Activated CD4-positive, alpha-beta memory T cell treated with anti-CD3 and anti-CD28 coated beads, Interleukin-2, amount 10 ng/mL, durations not matched to agents 7 days and 5 days (primary cell): ENCODE data around the gene CREB3L1. TPM values are rescaled to one million over a fixed set of nuclear protein-coding genes. Genes with fewer than 3 reads are reported as not detected.

Experiments
- CTCF ChIA-PET: fragments of 350-600 bp; sonication (Branson Sonifier 250); formaldehyde crosslinking; loops from one replicate; lab custom pipeline; 2021; ENCODE audit warnings: antibody characterized with exemption, inconsistent platforms; lab: Charles Lee
- POLR2A ChIA-PET: fragments of 350-600 bp; sonication (Branson Sonifier 250); formaldehyde crosslinking; loops from one replicate; lab custom pipeline; 2021; ENCODE audit warnings: antibody characterized with exemption; lab: Charles Lee
- DNase-seq: peaks from one replicate; pipeline ENCODE4 v3.0.0-alpha.2; 2020
- H3K27ac Mint-ChIP-seq: one replicate; pipeline ENCODE4 v1.8.0; 2021; ENCODE audit warnings: mild to moderate bottlenecking, mixed read lengths
- H3K27me3 Mint-ChIP-seq: one replicate; pipeline ENCODE4 v1.8.0; 2021; ENCODE audit warnings: mixed read lengths
- H3K36me3 Mint-ChIP-seq: one replicate; pipeline ENCODE4 v1.8.0; 2021; ENCODE audit warnings: low read depth, mixed read lengths
- H3K4me1 Mint-ChIP-seq: one replicate; pipeline ENCODE4 v1.8.0; 2021; ENCODE audit warnings: mixed read lengths
- H3K4me3 Mint-ChIP-seq: one replicate; pipeline ENCODE4 v1.8.0; 2021; ENCODE audit warnings: mild to moderate bottlenecking, mixed read lengths
- H3K9me3 Mint-ChIP-seq: one replicate; pipeline ENCODE4 v1.8.0; 2021; ENCODE audit warnings: mixed read lengths
- total RNA-seq, 2 experiments: library from RNA; stranded (reverse); gene quantifications; one replicate each; pipeline ENCODE4 v1.2.3, GENCODE V29; 2021

The CREB3L1 gene
- total RNA-seq, 2 experiments from 2014 or later, result not detected

DNA sequence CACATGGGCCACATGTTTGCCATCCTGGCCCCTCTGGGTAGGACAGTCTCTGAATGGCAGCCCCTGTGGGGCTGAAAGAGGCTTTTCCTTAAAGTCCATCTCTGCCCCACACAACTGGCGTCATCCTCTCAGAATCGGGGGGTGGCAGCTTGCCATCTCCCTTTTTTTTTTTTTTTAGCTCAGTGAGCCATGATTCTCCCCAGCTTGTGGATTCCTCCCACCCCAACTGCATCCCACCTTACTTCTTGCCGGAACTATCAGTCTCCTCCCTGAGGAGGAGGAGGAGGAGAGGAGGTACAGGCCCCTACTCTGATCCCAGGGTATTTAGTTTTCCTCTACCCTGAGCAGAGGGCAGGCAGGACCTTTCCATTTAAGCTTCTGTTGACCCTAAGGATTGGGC, 73.2 kb downstream of the CREB3L1 start:
- H3K27me3 Mint-ChIP-seq, result peaks cover 1% of the 10 kb centered on the region
- H3K4me3 Mint-ChIP-seq, result no peak overlapping the region
- no peak for DNase-seq
- ChIA-PET POLR2A (interaction anchor here (8.8 kb wide), 1 partner anchor 13 kb away, joined by 143 read pairs; no protein-coding TSS in a partner anchor), CTCF (interaction anchor here (0.9 to 10.7 kb wide), 5 partner anchors 15 to 487 kb away, joined by 3 to 210 read pairs (median 6); no protein-coding TSS in a partner anchor)
- H3K36me3 Mint-ChIP-seq, result peaks cover 48% of the 10 kb centered on the region
- H3K9me3 Mint-ChIP-seq, result no peaks in the 10 kb centered on the region
- no peak overlapping the region for H3K27ac Mint-ChIP-seq
- peaks cover 74% of the 10 kb centered on the region for H3K4me1 Mint-ChIP-seq

DNA sequence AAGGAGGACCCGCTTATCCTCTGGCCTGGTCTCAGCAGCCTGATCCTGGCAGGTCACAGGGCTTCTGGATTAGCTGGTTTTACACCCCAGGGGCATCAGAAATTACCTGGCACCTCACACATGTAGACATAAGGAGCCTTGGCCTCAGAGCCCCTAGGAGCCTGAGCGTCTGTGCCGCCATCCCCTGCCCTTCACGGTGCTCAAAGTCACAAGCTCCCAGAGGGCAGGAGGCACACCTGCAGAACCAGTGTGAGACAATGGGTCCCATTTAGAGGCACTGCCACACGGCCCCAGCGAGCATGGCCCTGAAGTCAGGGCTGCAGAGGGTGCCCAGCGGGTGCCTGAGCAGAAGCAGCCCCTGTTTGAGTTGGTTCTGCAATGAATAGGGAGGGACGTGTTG, 73.7 kb downstream of the CREB3L1 start:
- ChIA-PET CTCF (interaction anchor here (0.5 to 10.7 kb wide), 12 partner anchors 11 to 422 kb away, joined by 3 to 210 read pairs (median 4); no protein-coding TSS in a partner anchor), POLR2A (interaction anchor here (8.8 kb wide), 1 partner anchor 12 kb away, joined by 143 read pairs; no protein-coding TSS in a partner anchor)
- H3K4me3 Mint-ChIP-seq, result peak overlapping the region; percentile 74
- H3K4me1 Mint-ChIP-seq, result peaks cover 70% of the 10 kb centered on the region
- peaks cover 48% of the 10 kb centered on the region for H3K36me3 Mint-ChIP-seq
- peaks cover 1% of the 10 kb centered on the region for H3K27me3 Mint-ChIP-seq
- DNase-seq, result no peak
- no peaks in the 10 kb centered on the region for H3K9me3 Mint-ChIP-seq
- H3K27ac Mint-ChIP-seq, result peak overlapping the region; percentile 67

DNA sequence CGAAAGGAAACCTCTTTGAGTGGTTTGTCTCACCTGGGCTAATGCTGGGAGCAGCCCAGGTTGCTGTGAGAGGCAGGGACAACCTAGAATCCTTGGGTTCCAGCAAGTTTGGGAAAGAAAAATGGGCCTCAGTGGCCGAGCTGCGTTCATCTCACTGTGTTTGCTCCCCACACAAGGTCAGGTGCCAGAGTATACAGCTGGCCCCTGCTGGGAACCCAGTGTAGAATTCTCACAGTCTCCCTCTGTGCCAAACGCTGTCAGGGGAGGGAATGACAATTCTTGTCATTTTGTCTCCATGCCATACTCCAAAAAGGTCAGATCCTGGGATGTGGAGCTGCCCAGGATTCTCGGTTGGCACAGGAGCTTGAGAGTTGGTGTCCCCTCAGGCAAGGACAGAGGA, 74.1 kb downstream of the CREB3L1 start:
- POLR2A ChIA-PET, result interaction anchor here (1.3 to 8.8 kb wide), 2 partner anchors 12 to 20 kb away, joined by 4 to 143 read pairs; no protein-coding TSS in a partner anchor
- H3K36me3 Mint-ChIP-seq, result peaks cover 50% of the 10 kb centered on the region
- no peaks in the 10 kb centered on the region for H3K9me3 Mint-ChIP-seq
- H3K27ac Mint-ChIP-seq, result peak overlapping the region; percentile 67
- H3K4me3 Mint-ChIP-seq, result peak overlapping the region; percentile 74
- CTCF ChIA-PET, result interaction anchor here (0.5 to 10.7 kb wide), 20 partner anchors 9 to 422 kb away, joined by 3 to 210 read pairs (median 5); no protein-coding TSS in a partner anchor
- peaks cover 70% of the 10 kb centered on the region for H3K4me1 Mint-ChIP-seq
- H3K27me3 Mint-ChIP-seq, result no peaks in the 10 kb centered on the region
- DNase-seq, result no peak

DNA sequence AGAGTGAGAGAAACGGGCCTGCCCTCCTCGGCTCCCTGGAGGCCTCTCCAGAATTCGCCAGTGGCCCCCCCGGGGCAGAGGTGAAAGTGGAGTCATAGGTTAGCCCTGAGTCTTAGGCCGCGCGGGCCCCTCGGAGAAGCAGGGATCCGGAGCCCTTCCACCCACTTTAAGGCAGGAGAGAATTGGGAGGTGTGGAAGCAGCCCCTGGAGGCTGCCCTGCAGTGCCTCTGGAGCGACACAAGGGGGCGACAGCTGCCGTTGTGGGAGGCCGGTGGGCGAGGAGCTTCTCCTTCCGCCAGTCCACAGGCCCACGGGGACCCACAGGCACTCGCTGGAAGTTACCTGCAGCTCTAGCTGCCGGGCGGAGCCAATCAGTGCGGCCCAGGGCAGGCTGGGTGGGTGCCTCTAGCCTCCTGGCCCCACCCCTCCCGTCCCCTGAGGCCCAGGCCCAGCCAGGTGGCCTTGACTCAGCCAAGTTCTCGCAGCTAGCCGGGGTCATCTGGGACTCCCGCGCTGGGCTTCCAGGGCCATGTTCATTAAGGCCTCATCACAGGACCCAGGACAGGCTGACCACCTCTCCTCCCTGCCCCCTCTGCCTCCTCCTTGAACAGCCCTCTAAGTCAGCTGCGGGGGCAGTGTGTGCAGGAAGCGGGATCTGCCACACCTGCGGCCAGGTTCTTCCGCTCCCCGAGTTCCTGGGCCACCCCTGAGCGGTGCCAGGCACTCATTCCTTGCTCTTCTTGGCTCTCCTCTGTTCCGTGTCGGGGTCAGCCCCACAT, 74.8 kb downstream of the CREB3L1 start:
- peak overlapping the region; percentile 74 for H3K4me3 Mint-ChIP-seq

DNA sequence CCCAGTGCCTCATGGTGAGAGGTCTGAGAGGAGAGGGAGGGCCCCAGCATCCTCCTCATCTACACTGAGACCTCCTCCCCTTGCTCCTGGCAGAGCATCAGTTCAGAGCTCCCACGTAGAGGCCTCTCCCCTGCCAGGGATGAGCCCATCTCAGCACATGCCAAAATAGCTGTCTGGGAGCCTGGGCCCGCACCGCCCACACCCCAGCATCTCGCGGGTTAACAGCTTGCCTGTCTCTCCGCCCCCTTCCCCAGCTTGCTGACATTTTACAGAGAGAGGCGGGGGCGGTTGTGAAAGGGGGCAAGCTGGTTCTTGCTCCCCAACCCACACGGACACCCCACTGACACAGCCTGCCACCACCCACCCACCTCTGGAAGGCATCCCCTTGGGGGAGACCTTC, 76.2 kb downstream of the CREB3L1 start:
- CTCF ChIA-PET, result interaction anchor here (0.6 to 10.7 kb wide), 6 partner anchors 12 to 436 kb away, joined by 3 to 210 read pairs (median 8); partner anchors contain the start of gene PEX16
- POLR2A ChIA-PET, result interaction anchor here (1.2 kb wide), 1 partner anchor 34 kb away, joined by 5 read pairs; no protein-coding TSS in a partner anchor
- no peak for DNase-seq
- Mint-ChIP-seq H3K4me3 (no peak overlapping the region), H3K27ac (peak overlapping the region; percentile 59), H3K36me3 (peaks cover 51% of the 10 kb centered on the region), H3K9me3 (no peaks in the 10 kb centered on the region), H3K4me1 (peaks cover 76% of the 10 kb centered on the region), H3K27me3 (no peaks in the 10 kb centered on the region)

More for the DNA sequence above, 74.8 kb downstream of the CREB3L1 start:
- peaks cover 52% of the 10 kb centered on the region for H3K36me3 Mint-ChIP-seq
- H3K9me3 Mint-ChIP-seq, result no peaks in the 10 kb centered on the region
- peak overlapping the region; percentile 73 for H3K27ac Mint-ChIP-seq
- no peaks in the 10 kb centered on the region for H3K27me3 Mint-ChIP-seq
- CTCF ChIA-PET, result interaction anchor here (0.5 to 10.7 kb wide), 23 partner anchors 8 to 699 kb away, joined by 3 to 210 read pairs (median 5); no protein-coding TSS in a partner anchor
- POLR2A ChIA-PET, result interaction anchor here (0.7 to 8.8 kb wide), 3 partner anchors 11 to 37 kb away, joined by 3 to 143 read pairs (median 4); no protein-coding TSS in a partner anchor
- peak; percentile 80 for DNase-seq
- H3K4me1 Mint-ChIP-seq, result peaks cover 71% of the 10 kb centered on the region

DNA sequence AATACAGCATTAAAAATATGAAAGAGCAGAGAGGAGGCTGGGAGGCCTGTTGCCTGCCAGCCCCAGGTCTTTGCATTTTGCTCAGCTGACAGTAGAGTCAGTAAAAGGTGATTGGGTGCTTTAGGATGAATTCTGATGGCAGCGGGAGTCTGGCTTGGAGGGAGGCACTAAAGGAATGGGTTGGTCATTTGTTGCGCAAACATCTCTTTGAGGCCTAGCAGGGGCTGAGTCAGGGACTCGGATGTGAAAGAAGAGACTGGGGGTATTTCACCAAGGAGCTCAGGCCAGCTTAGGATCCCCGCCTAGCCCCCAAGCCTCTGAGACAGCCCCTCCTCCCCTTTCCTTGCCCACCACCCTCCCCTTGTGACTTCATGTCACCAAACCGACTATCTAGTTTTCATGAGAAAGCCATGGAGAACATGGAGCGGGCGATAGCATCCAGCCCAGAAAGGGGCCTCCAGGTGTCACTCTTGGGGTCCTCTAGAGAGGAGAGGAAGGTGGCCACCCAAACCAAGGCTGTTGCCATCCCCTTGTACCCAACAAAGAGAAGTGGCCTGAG, 79.5 kb downstream of the CREB3L1 start:
- POLR2A ChIA-PET, result interaction anchor here (1.3 kb wide), 1 partner anchor 8 kb away, joined by 3 read pairs; no protein-coding TSS in a partner anchor
- H3K4me3 Mint-ChIP-seq, result no peak overlapping the region
- no peak overlapping the region for H3K27ac Mint-ChIP-seq
- H3K27me3 Mint-ChIP-seq, result no peaks in the 10 kb centered on the region
- no peak for DNase-seq
- peaks cover 26% of the 10 kb centered on the region for H3K36me3 Mint-ChIP-seq
- CTCF ChIA-PET, result interaction anchor here (2.7 kb wide), 1 partner anchor 9 kb away, joined by 17 read pairs; the partner anchor contains the start of gene DGKZ
- H3K4me1 Mint-ChIP-seq, result peaks cover 60% of the 10 kb centered on the region
- no peaks in the 10 kb centered on the region for H3K9me3 Mint-ChIP-seq

DNA sequence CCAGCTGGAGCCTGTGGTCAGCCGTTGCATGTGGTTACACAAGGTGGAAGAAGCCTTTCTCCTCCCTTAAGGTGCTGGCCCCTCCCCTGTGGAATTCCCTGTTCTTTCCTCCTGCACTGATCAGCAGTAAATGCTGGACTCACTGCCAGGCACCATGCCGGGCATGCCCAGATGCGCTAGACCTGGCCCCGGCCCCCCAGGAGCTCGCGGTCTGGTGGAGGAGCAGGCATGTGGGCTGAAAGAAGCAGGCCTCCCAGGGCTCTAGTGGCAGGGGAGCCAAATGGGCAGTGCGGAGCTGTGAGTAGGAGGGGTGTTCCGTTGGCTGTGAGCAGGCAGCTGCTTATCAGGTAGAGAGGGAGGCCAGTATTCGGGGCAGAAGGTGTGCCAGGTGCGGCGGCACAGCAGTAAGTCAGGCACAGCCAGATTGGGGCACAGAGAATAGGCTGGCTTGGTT, 80.0 kb downstream of the CREB3L1 start:
- Mint-ChIP-seq H3K4me3 (no peak overlapping the region), H3K27ac (no peak overlapping the region), H3K9me3 (no peaks in the 10 kb centered on the region), H3K36me3 (peaks cover 24% of the 10 kb centered on the region), H3K4me1 (peaks cover 62% of the 10 kb centered on the region), H3K27me3 (no peaks in the 10 kb centered on the region)
- DNase-seq, result no peak
- ChIA-PET CTCF (interaction anchor here (2.7 kb wide), 1 partner anchor 10 kb away, joined by 17 read pairs; the partner anchor contains the start of gene DGKZ), POLR2A (interaction anchor here (12.2 kb wide), 1 partner anchor 9 kb away, joined by 143 read pairs; the partner anchor contains the start of gene DGKZ)

DNA sequence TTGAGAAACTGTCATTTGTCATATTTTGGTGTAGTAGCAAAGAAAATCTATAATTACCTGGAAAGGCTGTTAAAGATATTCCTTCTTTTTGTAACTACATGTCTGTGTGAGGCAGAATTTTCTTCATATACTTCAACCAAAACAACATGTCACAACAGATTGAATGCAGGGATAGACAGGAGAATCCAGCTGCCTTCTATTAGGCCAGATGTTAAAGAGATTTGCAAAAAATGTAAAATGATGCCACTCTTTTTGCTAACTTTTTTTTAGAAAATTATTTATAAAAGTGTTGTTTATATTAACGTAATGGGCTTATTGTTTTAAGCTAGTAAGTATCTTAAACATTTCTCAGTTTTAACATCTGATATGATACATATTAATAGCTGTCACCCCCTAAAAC, 82.5 kb downstream of the CREB3L1 start:
- no peak for DNase-seq
- no peak overlapping the region for H3K27ac Mint-ChIP-seq
- ChIA-PET CTCF (interaction anchor here (1.6 to 12.2 kb wide), 4 partner anchors 9 to 170 kb away, joined by 3 to 210 read pairs (median 11); partner anchors contain the start of gene DGKZ), POLR2A (interaction anchor here (0.8 to 12.2 kb wide), 2 partner anchors 11 to 28 kb away, joined by 3 to 143 read pairs; partner anchors contain the start of gene DGKZ)
- H3K4me1 Mint-ChIP-seq, result peaks cover 48% of the 10 kb centered on the region
- peaks cover 11% of the 10 kb centered on the region for H3K36me3 Mint-ChIP-seq
- no peak overlapping the region for H3K4me3 Mint-ChIP-seq
- no peaks in the 10 kb centered on the region for H3K27me3 Mint-ChIP-seq
- no peaks in the 10 kb centered on the region for H3K9me3 Mint-ChIP-seq

DNA sequence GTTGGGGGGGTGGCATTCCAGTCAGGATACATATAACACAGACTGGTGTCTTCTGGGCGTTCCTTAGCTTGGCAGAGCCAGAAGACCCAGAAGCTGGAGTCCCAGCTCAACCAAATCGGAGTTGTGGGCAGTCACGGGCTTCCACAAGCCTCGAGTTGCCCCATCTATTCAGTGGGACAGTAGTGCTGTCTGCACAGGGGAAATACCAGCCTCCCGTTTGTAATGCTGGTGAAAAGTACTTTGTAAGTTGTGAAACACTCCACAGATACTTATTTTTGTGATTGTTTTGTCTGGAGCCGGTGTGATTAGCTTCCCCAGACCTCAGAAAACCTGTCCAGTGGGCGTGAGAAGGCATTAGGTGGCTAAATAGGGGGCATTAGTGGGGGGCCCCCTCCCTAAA, 83.4 kb downstream of the CREB3L1 start:
- H3K27me3 Mint-ChIP-seq, result no peaks in the 10 kb centered on the region
- ChIA-PET POLR2A (interaction anchor here (12.2 kb wide), 1 partner anchor 12 kb away, joined by 143 read pairs; the partner anchor contains the start of gene DGKZ), CTCF (interaction anchor here (0.6 to 12.2 kb wide), 6 partner anchors 9 to 169 kb away, joined by 3 to 210 read pairs (median 4); partner anchors contain the start of gene DGKZ)
- H3K4me1 Mint-ChIP-seq, result peaks cover 52% of the 10 kb centered on the region
- peak overlapping the region; percentile 67 for H3K4me3 Mint-ChIP-seq
- no peaks in the 10 kb centered on the region for H3K9me3 Mint-ChIP-seq
- DNase-seq, result no peak
- H3K36me3 Mint-ChIP-seq, result peaks cover 13% of the 10 kb centered on the region
- peak overlapping the region; percentile 81 for H3K27ac Mint-ChIP-seq

DNA sequence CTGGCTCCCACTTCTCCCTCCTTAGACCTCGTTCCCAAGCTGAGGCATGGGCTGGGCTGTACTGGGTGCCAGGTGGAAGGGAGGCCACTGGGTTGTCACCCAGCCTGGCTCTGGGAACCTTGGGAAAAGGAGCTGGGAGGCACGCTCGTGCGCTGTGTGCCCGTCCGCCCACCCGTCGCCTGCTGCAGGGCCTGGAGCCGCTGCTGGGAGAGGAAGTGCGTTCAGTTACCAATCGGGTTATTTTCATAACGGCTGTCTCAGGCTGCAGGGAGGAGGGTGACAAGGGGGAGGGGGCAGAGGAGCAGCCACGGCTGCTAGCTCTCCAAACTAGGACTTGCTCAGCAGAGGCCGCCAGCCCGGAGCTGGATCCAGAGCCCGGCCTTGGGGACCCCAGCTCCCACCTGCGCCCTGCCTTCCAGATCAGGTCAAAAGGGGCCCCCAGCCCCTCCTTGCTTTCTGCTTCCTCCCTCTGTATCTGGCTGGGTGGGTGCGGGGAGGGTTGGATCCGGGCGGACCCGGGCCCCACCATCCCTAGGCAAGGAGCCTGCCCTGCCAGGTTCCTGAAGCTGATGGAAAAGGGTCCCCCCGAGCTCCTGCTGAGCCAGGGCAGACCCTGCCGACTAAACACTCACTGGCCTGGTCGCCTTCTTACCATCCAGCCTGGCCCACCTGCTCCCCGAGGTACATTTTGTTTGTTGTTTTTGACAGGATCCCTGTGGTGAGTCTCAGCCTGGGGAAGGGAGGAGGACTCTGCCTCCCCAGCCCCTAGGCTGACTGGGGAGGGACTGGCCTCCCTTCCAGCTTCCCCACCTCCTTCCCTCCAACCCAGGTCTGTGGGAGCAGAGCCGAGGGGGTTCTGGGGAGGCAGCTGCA, 84.1 kb downstream of the CREB3L1 start:
- H3K27me3 Mint-ChIP-seq, result no peaks in the 10 kb centered on the region
- peak overlapping the region; percentile 67 for H3K4me3 Mint-ChIP-seq
- DNase-seq, result peak; percentile 69
- peaks cover 12% of the 10 kb centered on the region for H3K36me3 Mint-ChIP-seq
- peak overlapping the region; percentile 81 for H3K27ac Mint-ChIP-seq
- no peaks in the 10 kb centered on the region for H3K9me3 Mint-ChIP-seq
- peaks cover 49% of the 10 kb centered on the region for H3K4me1 Mint-ChIP-seq
- CTCF ChIA-PET, result interaction anchor here (0.6 to 12.2 kb wide), 7 partner anchors 8 to 246 kb away, joined by 3 to 210 read pairs (median 3); partner anchors contain the start of gene DGKZ
- POLR2A ChIA-PET, result interaction anchor here (12.2 kb wide), 1 partner anchor 13 kb away, joined by 143 read pairs; the partner anchor contains the start of gene DGKZ
